Duodenal mucosa (tissue), 2 donors: ENCODE measurements around the gene ERN1.

Source experiments
- H3K27ac ChIP-seq: one replicate; pipeline ENCODE4 v1.7.0; 2013; ENCODE audit warnings: low read depth, low read length
- H3K27me3 ChIP-seq, 2 donors: one replicate each; pipeline ENCODE4 v1.7.0; 2013; ENCODE audit warnings: low read length in 2 of 2, control low read depth in 1 of 2; ENCODE audit not compliant: insufficient read depth in 2 of 2, control insufficient read depth in 1 of 2
- H3K36me3 ChIP-seq, 2 donors: one replicate each; pipeline ENCODE4 v1.7.0; 2013; ENCODE audit warnings: low read length in 2 of 2, control low read depth in 1 of 2; ENCODE audit not compliant: insufficient read depth in 2 of 2, control insufficient read depth in 1 of 2
- H3K4me1 ChIP-seq, 2 donors: one replicate each; pipeline ENCODE4 v1.7.0; 2013; ENCODE audit warnings: low read length in 2 of 2, control low read depth in 1 of 2; ENCODE audit not compliant: insufficient read depth in 2 of 2, control insufficient read depth in 1 of 2
- H3K4me3 ChIP-seq, 2 donors: one replicate each; pipeline ENCODE4 v1.7.0; 2013; ENCODE audit warnings: low read length in 2 of 2, low read depth in 1 of 2
- H3K9ac ChIP-seq, 2 donors: one replicate each; pipeline ENCODE4 v1.7.0; 2013; ENCODE audit warnings: low read length in 2 of 2, low read depth in 1 of 2
- H3K9me3 ChIP-seq, 2 donors: one replicate each; pipeline ENCODE4 v1.7.0; 2013; ENCODE audit warnings: low read length in 2 of 2, control low read depth in 1 of 2; ENCODE audit not compliant: control insufficient read depth in 1 of 2

Gene ERN1

DNA sequence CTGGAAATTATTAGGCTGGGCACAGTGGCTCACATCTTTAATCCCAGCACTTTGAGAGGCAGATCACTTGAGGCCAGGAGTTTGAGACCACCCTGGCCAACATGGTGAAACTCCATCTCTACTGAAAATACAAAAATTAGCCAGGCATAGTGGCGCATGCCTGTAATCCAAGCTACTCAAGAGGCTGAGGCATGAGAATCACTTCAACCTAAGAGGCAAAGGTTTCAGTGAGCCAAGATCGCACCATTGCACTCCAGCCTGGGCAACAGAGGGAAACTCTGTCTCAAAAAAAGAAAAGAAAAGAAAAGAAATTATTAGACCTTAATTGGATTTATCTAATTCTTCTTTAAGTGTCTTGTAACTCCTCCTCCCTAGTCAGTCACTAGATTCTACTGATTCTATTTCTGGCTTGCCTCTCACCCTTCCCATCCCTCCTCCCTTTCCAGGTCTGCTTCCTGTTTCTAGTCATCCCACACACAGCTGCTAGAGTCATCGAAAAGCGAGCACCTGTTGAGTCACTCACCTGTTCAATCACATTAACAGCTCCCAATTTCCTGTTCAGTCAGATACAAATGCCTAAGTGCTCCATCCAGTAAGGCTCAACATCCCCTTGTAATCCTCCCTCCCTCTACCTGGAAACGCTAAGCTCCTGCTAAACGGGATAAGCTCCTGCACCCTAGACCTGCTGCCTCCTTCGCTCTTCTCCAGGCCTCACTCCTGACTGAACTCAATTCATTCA is 34.6 kb downstream of the ERN1 start:
- H3K36me3 ChIP-seq, result peaks cover 14 to 37% of the 10 kb centered on the region in 2 donors
- H3K9ac ChIP-seq, result no peak overlapping the region
- no peak overlapping the region for H3K27ac ChIP-seq
- no peaks in the 10 kb centered on the region for H3K27me3 ChIP-seq
- no peak overlapping the region for H3K4me3 ChIP-seq
- peaks cover 26 to 48% of the 10 kb centered on the region in 2 donors for H3K4me1 ChIP-seq
- H3K9me3 ChIP-seq, result no peaks in the 10 kb centered on the region

DNA sequence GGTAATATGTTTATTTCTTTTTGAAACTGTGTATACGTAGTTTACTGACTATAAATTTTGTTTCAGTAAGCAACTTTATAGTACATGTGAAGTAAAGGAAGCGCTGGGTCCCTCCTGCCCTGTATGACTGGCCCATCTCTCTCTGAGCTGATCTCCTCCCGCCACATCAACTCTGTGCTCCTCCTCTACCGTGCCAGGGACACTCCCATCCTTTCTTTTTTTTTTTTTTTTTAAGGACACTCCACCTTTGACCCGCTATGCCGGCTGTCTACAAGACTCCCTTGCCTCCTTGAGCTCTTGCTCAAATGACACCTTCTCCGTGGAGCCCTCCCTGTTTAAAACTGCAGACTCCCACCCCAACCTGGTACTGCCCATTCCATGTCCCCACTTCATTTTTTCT is 35.5 kb downstream of the ERN1 start:
- Histone ChIP-seq H3K36me3 (peaks cover 14 to 37% of the 10 kb centered on the region in 2 donors), H3K27ac (no peak overlapping the region), H3K9me3 (no peaks in the 10 kb centered on the region), H3K27me3 (no peaks in the 10 kb centered on the region), H3K9ac (no peak overlapping the region), H3K4me1 (peaks cover 18 to 39% of the 10 kb centered on the region in 2 donors), H3K4me3 (no peak overlapping the region)

DNA sequence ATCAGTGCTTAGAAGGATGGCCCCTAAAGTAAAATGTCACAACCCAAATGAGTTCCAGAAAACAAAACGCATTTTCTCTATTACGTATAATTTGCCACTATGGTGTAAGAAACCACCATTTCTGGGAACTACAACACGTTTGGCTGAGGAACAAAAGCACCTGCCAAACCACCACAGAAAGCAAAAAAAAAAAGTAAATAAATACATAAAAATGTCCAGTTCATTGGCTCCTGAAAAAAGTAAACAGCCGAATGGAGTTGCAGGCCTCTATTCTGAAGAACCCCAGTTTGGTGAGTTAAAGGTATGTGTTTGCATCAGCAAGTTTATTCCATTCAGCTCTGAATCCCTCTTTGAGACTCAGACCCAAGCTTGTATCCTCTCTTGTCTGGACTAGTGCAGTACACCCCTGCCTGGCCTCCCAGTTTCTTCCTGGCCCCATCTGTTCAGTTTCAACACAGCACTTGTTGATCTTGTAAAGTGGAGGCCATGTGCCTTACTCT is 36.9 kb downstream of the ERN1 start:
- Histone ChIP-seq H3K9ac (no peak overlapping the region), H3K27ac (no peak overlapping the region), H3K27me3 (no peaks in the 10 kb centered on the region), H3K9me3 (no peaks in the 10 kb centered on the region), H3K4me1 (peaks cover 15 to 37% of the 10 kb centered on the region in 2 donors), H3K4me3 (no peak overlapping the region), H3K36me3 (peaks cover 14 to 34% of the 10 kb centered on the region in 2 donors)

DNA sequence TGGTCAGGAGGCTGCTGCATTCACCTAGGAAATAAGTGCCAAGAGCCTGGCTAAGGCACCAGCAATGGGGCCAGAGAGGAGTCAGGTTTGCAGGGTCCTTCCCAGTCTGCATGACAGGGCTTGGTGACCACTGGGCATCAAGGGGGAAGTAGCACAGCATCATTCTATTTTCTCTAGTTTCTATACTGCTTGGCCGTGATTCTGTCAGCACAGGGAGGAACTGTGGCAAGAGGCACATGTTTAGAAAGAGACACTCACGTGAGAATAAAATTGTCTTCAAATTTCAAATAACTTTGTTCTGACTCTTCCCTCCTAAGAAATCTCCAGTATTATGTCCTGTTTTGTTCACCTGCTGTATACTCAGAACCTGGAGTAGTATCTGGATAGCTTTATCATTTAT is 37.8 kb downstream of the ERN1 start:
- Histone ChIP-seq H3K36me3 (peaks cover 7 to 25% of the 10 kb centered on the region in 2 donors), H3K9me3 (no peaks in the 10 kb centered on the region), H3K9ac (no peak overlapping the region), H3K4me1 (peaks cover 15 to 32% of the 10 kb centered on the region in 2 donors), H3K4me3 (no peak overlapping the region), H3K27me3 (no peaks in the 10 kb centered on the region), H3K27ac (no peak overlapping the region)

DNA sequence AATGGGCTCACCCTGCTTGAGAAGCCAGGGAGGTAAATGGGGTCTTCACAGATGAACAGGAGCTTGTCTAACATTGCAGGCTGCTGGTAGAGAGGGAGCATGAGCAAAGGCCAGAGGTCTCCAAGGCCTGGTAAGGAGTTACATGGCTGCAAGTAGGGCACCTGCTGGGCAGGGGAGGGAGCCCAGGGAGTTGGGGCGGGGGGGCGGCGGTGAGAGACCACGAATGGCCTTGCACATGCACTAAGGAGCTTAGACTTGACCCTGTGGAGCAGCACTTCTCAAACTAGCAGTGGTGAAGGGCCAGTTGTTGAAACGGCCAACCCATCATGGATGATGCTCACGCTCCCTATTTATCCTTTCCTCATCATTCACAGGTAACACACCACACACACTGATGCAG is 38.4 kb downstream of the ERN1 start:
- H3K9ac ChIP-seq, result no peak overlapping the region
- peaks cover 15 to 30% of the 10 kb centered on the region in 2 donors for H3K4me1 ChIP-seq
- no peaks in the 10 kb centered on the region for H3K9me3 ChIP-seq
- peaks cover 2 to 20% of the 10 kb centered on the region in 2 donors for H3K36me3 ChIP-seq
- H3K4me3 ChIP-seq, result no peak overlapping the region
- H3K27me3 ChIP-seq, result no peaks in the 10 kb centered on the region
- H3K27ac ChIP-seq, result no peak overlapping the region

DNA sequence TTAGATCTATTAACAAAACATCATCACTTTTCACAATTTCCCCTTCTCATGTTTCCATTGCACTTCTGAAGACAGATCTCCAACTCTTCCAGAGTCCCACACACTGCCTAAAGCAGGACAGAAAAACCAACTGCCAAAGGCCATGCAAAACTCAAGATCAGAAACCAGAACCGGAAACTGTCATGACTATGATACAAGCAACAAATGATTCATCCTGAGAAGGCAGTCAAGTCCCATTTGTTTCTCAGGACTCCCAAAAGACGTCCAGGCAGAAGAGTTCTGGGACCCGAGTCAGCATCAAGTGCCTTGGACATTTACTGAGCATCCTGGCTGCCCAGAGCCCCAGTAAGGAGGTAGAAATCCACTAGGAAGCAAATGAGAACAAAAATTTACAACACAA is 38.8 kb downstream of the ERN1 start:
- Histone ChIP-seq H3K4me3 (no peak overlapping the region), H3K27ac (no peak overlapping the region), H3K9me3 (no peaks in the 10 kb centered on the region), H3K27me3 (no peaks in the 10 kb centered on the region), H3K36me3 (peaks cover 0 to 16% of the 10 kb centered on the region in 2 donors), H3K4me1 (peaks cover 15 to 30% of the 10 kb centered on the region in 2 donors), H3K9ac (no peak overlapping the region)

DNA sequence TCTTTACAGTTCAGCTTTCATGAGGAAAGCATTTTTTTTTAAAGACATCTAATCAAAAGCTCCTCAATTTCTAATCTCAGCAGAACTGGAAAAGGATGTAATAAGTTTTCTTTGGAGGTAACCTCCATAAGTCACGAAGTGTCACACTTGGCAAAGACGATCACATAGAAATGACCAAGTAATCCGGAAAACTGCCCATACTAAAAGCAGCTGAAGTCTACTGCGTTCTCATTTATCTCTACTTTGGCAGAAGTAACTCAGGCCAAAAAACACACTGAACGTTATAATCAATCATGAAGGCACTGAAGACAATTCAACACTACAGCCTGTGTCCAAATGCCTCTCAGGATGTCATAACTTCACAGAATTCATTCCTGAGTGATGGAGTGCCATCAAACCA is 39.8 kb downstream of the ERN1 start:
- no peaks in the 10 kb centered on the region for H3K9me3 ChIP-seq
- no peak overlapping the region for H3K9ac ChIP-seq
- H3K4me3 ChIP-seq, result no peak overlapping the region
- H3K4me1 ChIP-seq, result peaks cover 15 to 34% of the 10 kb centered on the region in 2 donors
- no peaks in the 10 kb centered on the region for H3K27me3 ChIP-seq
- no peak overlapping the region for H3K27ac ChIP-seq
- H3K36me3 ChIP-seq, result peaks cover 0 to 12% of the 10 kb centered on the region in 2 donors

DNA sequence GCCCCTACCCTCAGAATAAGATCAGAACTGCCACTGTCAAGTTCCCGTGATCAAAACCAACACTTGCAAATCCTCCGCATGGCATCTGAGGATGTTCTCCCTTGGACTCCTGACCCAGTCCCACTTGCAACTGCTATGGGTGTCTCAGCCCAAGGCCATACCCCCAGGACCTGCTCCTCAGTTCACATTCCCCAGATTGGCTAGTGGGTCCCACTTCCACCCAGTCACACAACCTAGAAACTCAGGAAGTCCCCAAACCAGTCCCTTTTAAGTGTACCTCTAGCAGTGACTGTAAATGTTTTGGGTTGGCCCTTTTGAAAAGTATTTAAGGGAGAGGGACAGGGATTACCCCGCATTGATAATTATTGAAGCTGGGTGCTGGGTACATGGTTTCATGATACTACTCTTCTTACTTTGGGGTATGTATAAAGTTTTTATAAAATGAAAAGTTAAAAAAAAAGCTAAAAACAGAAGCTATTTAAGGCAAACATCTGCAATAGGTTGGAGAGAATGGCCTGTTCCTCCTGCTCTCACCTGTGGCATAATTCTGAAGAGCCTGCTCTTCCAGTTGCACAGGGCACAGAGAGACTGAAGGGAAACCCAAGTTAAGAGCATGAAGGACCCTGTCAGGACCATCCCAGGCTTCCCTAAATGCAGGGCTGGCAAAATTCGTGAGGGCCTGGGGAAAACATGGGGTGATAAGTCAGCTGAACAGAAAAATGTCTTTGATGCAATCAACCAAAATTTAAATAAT is 42.5 kb downstream of the ERN1 start:
- Histone ChIP-seq H3K4me3 (no peak overlapping the region), H3K27ac (no peak overlapping the region), H3K36me3 (peaks cover 0 to 7% of the 10 kb centered on the region in 2 donors), H3K27me3 (no peaks in the 10 kb centered on the region), H3K4me1 (peaks cover 41 to 46% of the 10 kb centered on the region in 2 donors), H3K9ac (no peak overlapping the region), H3K9me3 (no peaks in the 10 kb centered on the region)

DNA sequence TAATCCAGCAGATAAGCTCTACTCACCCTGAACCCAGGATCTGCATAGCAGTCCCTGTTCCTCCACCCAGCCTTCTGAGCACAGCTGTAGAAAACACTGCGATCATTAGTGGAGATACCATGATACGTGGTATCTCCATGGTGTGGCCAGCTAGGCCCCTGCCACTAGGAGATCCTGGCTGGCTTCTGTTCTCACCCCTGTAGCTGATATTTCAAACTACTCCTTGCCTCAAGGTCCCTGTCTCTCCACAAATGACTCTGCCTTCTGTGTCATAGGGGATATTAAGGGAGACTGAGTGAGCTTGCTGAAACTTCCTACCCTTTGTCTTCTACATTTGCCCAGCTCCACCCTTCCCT is 44.3 kb downstream of the ERN1 start:
- H3K36me3 ChIP-seq, result no peaks in the 10 kb centered on the region
- no peaks in the 10 kb centered on the region for H3K27me3 ChIP-seq
- peaks cover 45 to 49% of the 10 kb centered on the region in 2 donors for H3K4me1 ChIP-seq
- no peak overlapping the region for H3K9ac ChIP-seq
- H3K27ac ChIP-seq, result no peak overlapping the region
- H3K4me3 ChIP-seq, result no peak overlapping the region
- no peaks in the 10 kb centered on the region for H3K9me3 ChIP-seq

DNA sequence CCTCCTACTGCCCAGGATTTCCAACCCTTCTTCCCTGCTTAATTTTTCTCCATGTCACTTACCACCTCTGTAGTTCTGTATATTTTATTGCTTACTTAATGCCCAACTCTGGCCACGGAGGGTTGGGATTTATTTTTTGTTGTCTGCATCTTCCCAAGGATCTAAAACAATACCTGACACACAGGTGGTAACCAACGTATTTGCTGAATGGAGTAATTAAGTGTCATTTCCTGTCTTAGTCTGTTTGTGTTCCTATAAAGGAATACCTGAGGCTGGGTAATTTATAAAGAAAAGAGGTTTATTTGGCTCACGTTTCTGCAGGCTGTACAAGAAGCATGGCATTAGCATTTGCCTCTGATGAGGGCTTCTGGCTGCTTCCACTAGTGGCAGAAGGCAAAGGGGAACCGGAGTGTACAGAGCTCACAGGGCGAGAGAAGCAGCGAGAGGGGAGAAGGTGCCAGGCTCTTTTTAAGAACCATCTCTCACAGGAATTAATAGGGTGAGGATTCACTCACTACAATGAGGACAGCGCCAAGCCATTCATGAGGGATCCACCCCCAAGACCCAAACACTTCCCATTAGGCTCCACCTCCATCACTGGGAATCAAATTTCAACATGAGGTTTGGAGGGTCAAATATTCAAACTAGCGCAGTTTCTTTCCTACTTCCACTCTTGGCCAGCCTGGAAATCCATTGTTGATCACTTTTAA is 44.8 kb downstream of the ERN1 start:
- Histone ChIP-seq H3K4me1 (peaks cover 49 to 54% of the 10 kb centered on the region in 2 donors), H3K9me3 (no peaks in the 10 kb centered on the region), H3K27ac (peak overlapping the region; percentile 20), H3K4me3 (no peak overlapping the region), H3K36me3 (no peaks in the 10 kb centered on the region), H3K27me3 (no peaks in the 10 kb centered on the region), H3K9ac (no peak overlapping the region)
